Posterior vena cava (tissue), 2 donors: ENCODE measurements around the gene TMEM52. TPM values are rescaled to one million over a fixed set of nuclear protein-coding genes. Genes with fewer than 3 reads are reported as not detected.

ENCODE experiments used
- DNase-seq: peaks from one replicate; pipeline ENCODE4 v3.0.0-alpha.2; 2020; ENCODE audit warnings: low spot score
- intact Hi-C, 2 donors: fragments of 100-400 bp; cut with DNase I; formaldehyde crosslinking; loops; one replicate each; pipeline versions ENCODE4 v1.14.1 to v1.14.2; 2022 to 2023
- long read RNA-seq, 2 donors: library from polyadenylated mRNA; unstranded; transcript quantifications; one replicate each; pipeline ENCODE4 v2.0.0, GENCODE V29; 2020 to 2021
- total RNA-seq, 2 donors: library from RNA; stranded (reverse); fragmentation: NEBNext Ultra II Directional; extraction: Animal tissue kit (Norgen Biotek cat#: 25700); gene quantifications; one replicate each; pipeline ENCODE4 v1.2.1, GENCODE V29; 2021
- donor health status: DM: yes; HTN: yes; CAD: no.
- donor health status: DM: yes; HTN: yes; CAD: no.

TMEM52 gene
- not detected for total RNA-seq
- long read RNA-seq, donor 1, result 0 reads
- long read RNA-seq, donor 2, result 0 reads

GRCh38 chr1:1918901-1919303 lies at the start of gene TMEM52:
TMEM52 (minus strand) TSS chr1:1919279; CDS start chr1:1919265, 14 bp downstream.
- intact Hi-C loops, result no loop called here
- no peak for DNase-seq

GRCh38 chr1:1967879-1968278 lies 48.8 kb upstream of the TMEM52 start:
- no peak for DNase-seq
- intact Hi-C loops, result loop anchor here in 1 of 2 donors (10.0 kb wide), 1 partner anchor 207 kb away; no protein-coding TSS in a partner anchor

GRCh38 chr1:1967151-1967550 lies 48.1 kb upstream of the TMEM52 start:
- intact Hi-C loops, result loop anchor here in 1 of 2 donors (10.0 kb wide), 1 partner anchor 208 kb away; no protein-coding TSS in a partner anchor
- DNase-seq, result no peak

GRCh38 chr1:1966071-1966740 lies 47.1 kb upstream of the TMEM52 start:
- intact Hi-C loops, result loop anchor here in 1 of 2 donors (10.0 kb wide), 1 partner anchor 209 kb away; no protein-coding TSS in a partner anchor
- no peak for DNase-seq

- DNase-seq, result no peak
- intact Hi-C loops, result loop anchor here in 1 of 2 donors (10.0 kb wide), 1 partner anchor 209 kb away; no protein-coding TSS in a partner anchor
Observed at GRCh38 chr1:1965546-1965945, 46.5 kb upstream of the TMEM52 start.

- DNase-seq, result no peak
- intact Hi-C loops, result loop anchor here in 1 of 2 donors (10.0 kb wide), 1 partner anchor 210 kb away; no protein-coding TSS in a partner anchor
Observed at GRCh38 chr1:1964811-1965210, 45.7 kb upstream of the TMEM52 start.

GRCh38 chr1:1963570-1963969 lies 44.5 kb upstream of the TMEM52 start:
- intact Hi-C loops, result loop anchor here in 1 of 2 donors (10.0 kb wide), 1 partner anchor 211 kb away; no protein-coding TSS in a partner anchor
- no peak for DNase-seq

- intact Hi-C loops, result loop anchor here in 1 of 2 donors (10.0 kb wide), 1 partner anchor 212 kb away; no protein-coding TSS in a partner anchor
Observed at GRCh38 chr1:1962752-1963151, 43.7 kb upstream of the TMEM52 start.

GRCh38 chr1:1960480-1961196 lies 41.6 kb upstream of the TMEM52 start:
- DNase-seq, result no peak
- intact Hi-C loops, result loop anchor here in 1 of 2 donors (10.0 kb wide), 1 partner anchor 214 kb away; no protein-coding TSS in a partner anchor

More at GRCh38 chr1:1962752-1963151, 43.7 kb upstream of the TMEM52 start:
- DNase-seq, result no peak

GRCh38 chr1:1959840-1960479 lies 40.9 kb upstream of the TMEM52 start:
- intact Hi-C loops, result loop anchor here (5.0 to 10.0 kb wide), 2 partner anchors 87 to 215 kb away; no protein-coding TSS in a partner anchor
- peak; percentile 91 for DNase-seq

- no peak for DNase-seq
- intact Hi-C loops, result loop anchor here (5.0 kb wide), 1 partner anchor 88 kb away; no protein-coding TSS in a partner anchor
Observed at GRCh38 chr1:1959459-1959839, 40.4 kb upstream of the TMEM52 start.

GRCh38 chr1:1958071-1958541 lies 39.0 kb upstream of the TMEM52 start:
- DNase-seq, result peak; percentile 78
- intact Hi-C loops, result loop anchor here (5.0 kb wide), 1 partner anchor 89 kb away; no protein-coding TSS in a partner anchor

GRCh38 chr1:1957533-1957961 lies 38.5 kb upstream of the TMEM52 start:
- no peak for DNase-seq
- intact Hi-C loops, result loop anchor here (5.0 kb wide), 1 partner anchor 90 kb away; no protein-coding TSS in a partner anchor

GRCh38 chr1:1956586-1957532 lies 37.8 kb upstream of the TMEM52 start:
- no peak for DNase-seq
- intact Hi-C loops, result loop anchor here (5.0 kb wide), 1 partner anchor 90 kb away; no protein-coding TSS in a partner anchor

- intact Hi-C loops, result loop anchor here (5.0 kb wide), 1 partner anchor 91 kb away; no protein-coding TSS in a partner anchor
- peak; percentile 73 for DNase-seq
Observed at GRCh38 chr1:1956101-1956500, 37.0 kb upstream of the TMEM52 start.

- no peak for DNase-seq
- intact Hi-C loops, result loop anchor here (5.0 kb wide), 1 partner anchor 92 kb away; no protein-coding TSS in a partner anchor
Observed at GRCh38 chr1:1955621-1956094, 36.6 kb upstream of the TMEM52 start.

GRCh38 chr1:1954831-1955441 lies 35.9 kb upstream of the TMEM52 start:
- DNase-seq, result no peak
- intact Hi-C loops, result loop anchor here (5.0 kb wide), 1 partner anchor 92 kb away; no protein-coding TSS in a partner anchor
